Measurements from ENCODE around the gene IQSEC2.

The IQSEC2 gene

GRCh38 chrX:53287493-53288138, 6.2 kb upstream of the IQSEC2 start:
- Histone ChIP-seq H3K27me3 (no peaks in the 10 kb centered on the region), H3K4me1 (peaks cover 0 to 15% (median 7%) of the 10 kb centered on the region in 4 donors), H3K36me3 (no peaks in the 10 kb centered on the region), H3K9me3 (no peaks in the 10 kb centered on the region), H3K4me3 (no peak overlapping the region), H3K27ac (peak overlapping the region in 1 of 2 donors; percentile 55)
- no peak for TF ChIP-seq CTCF (IDR thresholded peaks at IDR 0.05)
- DNase-seq = peak; percentile 68 to 77
- intact Hi-C loops (cut with DNase I; ENCODE audit: low total_unique reads) = no loop called here

- H3K9me3 ChIP-seq = no peaks in the 10 kb centered on the region
- no peak for TF ChIP-seq CTCF (IDR thresholded peaks at IDR 0.05)
- H3K4me3 ChIP-seq = no peak overlapping the region
- H3K27ac ChIP-seq = no peak overlapping the region
- H3K27me3 ChIP-seq = no peaks in the 10 kb centered on the region
- peaks cover 0 to 28% (median 9%) of the 10 kb centered on the region in 4 donors for H3K4me1 ChIP-seq
- DNase-seq = no peak
- H3K36me3 ChIP-seq = no peaks in the 10 kb centered on the region
- intact Hi-C loops (cut with DNase I; ENCODE audit: low total_unique reads) = no loop called here
Observed at GRCh38 chrX:53286171-53286570, 4.8 kb upstream of the IQSEC2 start.

GRCh38 chrX:53285591-53285990, 4.2 kb upstream of the IQSEC2 start:
- no peak for DNase-seq
- intact Hi-C loops (cut with DNase I; ENCODE audit: low total_unique reads) = no loop called here
- Histone ChIP-seq H3K27ac (no peak overlapping the region), H3K4me3 (no peak overlapping the region), H3K27me3 (no peaks in the 10 kb centered on the region), H3K4me1 (peaks cover 0 to 34% (median 12%) of the 10 kb centered on the region in 4 donors), H3K36me3 (no peaks in the 10 kb centered on the region), H3K9me3 (no peaks in the 10 kb centered on the region)
- TF ChIP-seq CTCF (IDR thresholded peaks at IDR 0.05) = no peak

GRCh38 chrX:53284684-53285447, 3.5 kb upstream of the IQSEC2 start:
- Histone ChIP-seq H3K27me3 (no peaks in the 10 kb centered on the region), H3K36me3 (no peaks in the 10 kb centered on the region), H3K4me3 (no peak overlapping the region), H3K27ac (no peak overlapping the region), H3K4me1 (peaks cover 0 to 41% (median 15%) of the 10 kb centered on the region in 4 donors), H3K9me3 (no peaks in the 10 kb centered on the region)
- peak in 1 of 2 donors; percentile 36 for DNase-seq
- TF ChIP-seq CTCF (IDR thresholded peaks at IDR 0.05) = peak; percentile 49 to 60
- intact Hi-C loops (cut with DNase I; ENCODE audit: low total_unique reads) = no loop called here

GRCh38 chrX:53283567-53283966, 2.2 kb upstream of the IQSEC2 start:
- Histone ChIP-seq H3K4me3 (no peak overlapping the region), H3K36me3 (no peaks in the 10 kb centered on the region), H3K4me1 (peaks cover 0 to 43% (median 17%) of the 10 kb centered on the region in 4 donors), H3K27me3 (no peaks in the 10 kb centered on the region), H3K9me3 (no peaks in the 10 kb centered on the region), H3K27ac (no peak overlapping the region)
- no peak for DNase-seq
- intact Hi-C loops (cut with DNase I; ENCODE audit: low total_unique reads) = no loop called here
- no peak for TF ChIP-seq CTCF (IDR thresholded peaks at IDR 0.05)

Data from tibial artery (tissue), 4 donors.